ENCODE data around the gene PTEN.

GRCh38 chr10:87864496-87865059 lies 1.2 kb downstream of the PTEN start:
- TF ChIP-seq CTCF (IDR thresholded peaks at IDR 0.05; ENCODE audit: insufficient read depth, low read length, poor library complexity, severe bottlenecking), result no peak
- no peak for TF ChIP-seq EZH2phosphoT487 (conservative IDR thresholded peaks at IDR 0.05; ENCODE audit: low read length)

Data from SU-DHL-6 (cell line).